H9 (cell line): ENCODE measurements around the gene NOS1AP. TPM values are rescaled to one million over a fixed set of nuclear protein-coding genes. Genes with fewer than 3 reads are reported as not detected.

ENCODE experiments used
- DNase-seq: peaks from one replicate; pipeline ENCODE4 v3.0.0-alpha.2; 2017
- H2AFZ ChIP-seq: one replicate; pipeline ENCODE4 v1.6.1; 2013; ENCODE audit warnings: mild to moderate bottlenecking, low read length, control low read depth, moderate library complexity
- H2AK5ac ChIP-seq: 2 replicates; pipeline ENCODE4 v1.6.1; 2013; ENCODE audit warnings: low read length, control low read depth, mixed read lengths; ENCODE audit not compliant: insufficient read length
- H2BK120ac ChIP-seq: one replicate; pipeline ENCODE4 v1.6.1; 2013; ENCODE audit warnings: low read depth, mild to moderate bottlenecking, low read length, control low read depth, inconsistent platforms; ENCODE audit not compliant: poor library complexity, severe bottlenecking
- H2BK12ac ChIP-seq: 2 replicates; pipeline ENCODE4 v1.6.1; 2013; ENCODE audit warnings: low read length, control low read depth, mixed read lengths, low read depth; ENCODE audit not compliant: insufficient read length
- H2BK15ac ChIP-seq: 2 replicates; pipeline ENCODE4 v1.6.1; 2013; ENCODE audit warnings: low read depth, low read length, control low read depth
- H2BK20ac ChIP-seq: one replicate; pipeline ENCODE4 v1.6.1; 2013; ENCODE audit warnings: low read depth, mild to moderate bottlenecking, low read length, control low read depth, inconsistent platforms; ENCODE audit not compliant: poor library complexity, severe bottlenecking
- H2BK5ac ChIP-seq: 2 replicates; pipeline ENCODE4 v1.6.1; 2013; ENCODE audit warnings: low read length, control low read depth, mixed read lengths; ENCODE audit not compliant: insufficient read length
- H3K14ac ChIP-seq: 2 replicates; pipeline ENCODE4 v1.6.1; 2013; ENCODE audit warnings: low read length, control low read depth; ENCODE audit not compliant: insufficient read depth
- H3K18ac ChIP-seq: 2 replicates; pipeline ENCODE4 v1.6.1; 2013; ENCODE audit warnings: low read depth, mild to moderate bottlenecking, mixed read lengths, low read length, control low read depth; ENCODE audit not compliant: insufficient read length
- H3K23ac ChIP-seq: 2 replicates; pipeline ENCODE4 v1.6.1; 2013; ENCODE audit warnings: low read length, control low read depth, mixed read lengths, low read depth; ENCODE audit not compliant: insufficient read length
- H3K23me2 ChIP-seq: 2 replicates; pipeline ENCODE4 v1.6.1; 2013; ENCODE audit warnings: low read depth, mild to moderate bottlenecking, mixed read lengths, low read length, control low read depth; ENCODE audit not compliant: insufficient read length, poor library complexity, severe bottlenecking
- H3K27ac ChIP-seq: 2 replicates; pipeline ENCODE4 v1.5.1; 2013; ENCODE audit warnings: low read length, control low read depth, mixed read lengths, low read depth; ENCODE audit not compliant: insufficient read length
- H3K27me3 ChIP-seq: 2 replicates; pipeline ENCODE4 v1.6.1; 2013; ENCODE audit warnings: low read length, control low read depth, inconsistent platforms; ENCODE audit not compliant: insufficient read depth
- H3K4ac ChIP-seq: 2 replicates; pipeline ENCODE4 v1.6.1; 2013; ENCODE audit warnings: low read depth, mild to moderate bottlenecking, control low read depth, inconsistent platforms, low read length, moderate library complexity
- H3K4me1 ChIP-seq: 2 replicates; pipeline ENCODE4 v1.6.1; 2013; ENCODE audit warnings: low read length, control low read depth, inconsistent platforms; ENCODE audit not compliant: insufficient read depth
- H3K4me2 ChIP-seq: 2 replicates; pipeline ENCODE4 v1.6.1; 2013; ENCODE audit warnings: low read length, control low read depth, mixed read lengths; ENCODE audit not compliant: insufficient read length, insufficient read depth
- H3K56ac ChIP-seq: 2 replicates; pipeline ENCODE4 v1.6.1; 2013; ENCODE audit warnings: low read depth, mild to moderate bottlenecking, mixed read lengths, low read length, control low read depth; ENCODE audit not compliant: insufficient read length
- H3K79me1 ChIP-seq: 2 replicates; pipeline ENCODE4 v1.6.1; 2013; ENCODE audit warnings: low read depth, mild to moderate bottlenecking, moderate library complexity, low read length, control low read depth, inconsistent platforms; ENCODE audit not compliant: insufficient read depth, poor library complexity, severe bottlenecking
- H3K79me2 ChIP-seq: 2 replicates; pipeline ENCODE4 v1.6.1; 2013; ENCODE audit warnings: low read length, control low read depth, inconsistent platforms; ENCODE audit not compliant: insufficient read depth
- H3K9ac ChIP-seq: 2 replicates; pipeline ENCODE4 v1.6.1; 2013; ENCODE audit warnings: low read length, control low read depth, mixed read lengths; ENCODE audit not compliant: insufficient read length; ENCODE audit errors: extremely low read depth
- H3K9me3 ChIP-seq: one replicate; pipeline ENCODE4 v1.6.1; 2013; ENCODE audit warnings: low read depth, low read length, inconsistent platforms; ENCODE audit not compliant: control insufficient read depth
- H3T11ph ChIP-seq: one replicate; pipeline ENCODE4 v1.6.1; 2013; ENCODE audit warnings: mild to moderate bottlenecking, low read length, control low read depth, inconsistent platforms
- H4K20me1 ChIP-seq: one replicate; pipeline ENCODE4 v1.6.1; 2013; ENCODE audit not compliant: control insufficient read depth, insufficient read length, insufficient read depth
- H4K5ac ChIP-seq: 2 replicates; pipeline ENCODE4 v1.6.1; 2013; ENCODE audit warnings: low read depth, mild to moderate bottlenecking, mixed read lengths, low read length, control low read depth; ENCODE audit not compliant: insufficient read length
- H4K8ac ChIP-seq: replicated peaks from 2 replicates; pipeline ENCODE4 v1.6.1; 2013; ENCODE audit warnings: low read length, control low read depth, mixed read lengths, low read depth; ENCODE audit not compliant: insufficient read length
- H4K91ac ChIP-seq: 2 replicates; pipeline ENCODE4 v1.6.1; 2013; ENCODE audit warnings: low read depth, mild to moderate bottlenecking, moderate library complexity, mixed read lengths, low read length, control low read depth; ENCODE audit not compliant: insufficient read length
- H3K27ac Mint-ChIP-seq, 3 experiments: 2 replicates in 2 of 3; 3 replicates in 1 of 3; pipeline ENCODE4 v1.8.0; 2020 to 2021; ENCODE audit warnings: mixed read lengths in 3 of 3, mild to moderate bottlenecking in 1 of 3, moderate library complexity in 1 of 3
- H3K27me3 Mint-ChIP-seq: 2 replicates; pipeline ENCODE4 v1.8.0; 2021; ENCODE audit warnings: low read depth, mild to moderate bottlenecking, moderate library complexity, mixed read lengths
- H3K36me3 Mint-ChIP-seq, 3 experiments: 2 replicates in 2 of 3; 3 replicates in 1 of 3; pipeline ENCODE4 v1.8.0; 2020 to 2021; ENCODE audit warnings: low read depth in 3 of 3, mixed read lengths in 3 of 3; ENCODE audit not compliant: insufficient read depth in 1 of 3
- H3K4me1 Mint-ChIP-seq, 2 experiments: 2 replicates each; pipeline ENCODE4 v1.8.0; 2020; ENCODE audit warnings: mixed read lengths in 2 of 2
- H3K4me3 Mint-ChIP-seq, 2 experiments: 2 replicates in 1 of 2; 3 replicates in 1 of 2; pipeline ENCODE4 v1.8.0; 2020 to 2021; ENCODE audit warnings: mild to moderate bottlenecking in 2 of 2, mixed read lengths in 2 of 2, moderate library complexity in 1 of 2
- H3K9me3 Mint-ChIP-seq, 2 experiments: 2 replicates in 1 of 2; 3 replicates in 1 of 2; pipeline ENCODE4 v1.8.0; 2020; ENCODE audit warnings: mild to moderate bottlenecking in 2 of 2, mixed read lengths in 2 of 2, moderate library complexity in 1 of 2
- WGBS: extraction: QIAGEN DNeasy Blood & Tissue Kit; methylation state at CpG from one replicate; pipeline ENCODE4 v1.1.7; 2013; ENCODE audit warnings: missing lambda C conversion rate, low lambda C conversion rate, mixed read lengths; ENCODE audit not compliant: insufficient read length; ENCODE audit errors: extremely low coverage; 5-methylcytosine and 5-hydroxymethylcytosine counted together
- total RNA-seq: library from RNA; stranded (reverse); gene quantifications from 2 replicates; pipeline ENCODE4 v1.2.1, GENCODE V29; 2021
- TF ChIP-seq, protein P1 (sequence below): fragments of 200-600 bp; sonication (generic); conservative IDR thresholded peaks from 3 replicates; pipeline ENCODE4 v1.8.0; 2021; ENCODE audit warnings: antibody characterized with exemption, mild to moderate bottlenecking

The NOS1AP gene
- total RNA-seq, 1 experiment from 2014 or later = 8.4 TPM

DNA sequence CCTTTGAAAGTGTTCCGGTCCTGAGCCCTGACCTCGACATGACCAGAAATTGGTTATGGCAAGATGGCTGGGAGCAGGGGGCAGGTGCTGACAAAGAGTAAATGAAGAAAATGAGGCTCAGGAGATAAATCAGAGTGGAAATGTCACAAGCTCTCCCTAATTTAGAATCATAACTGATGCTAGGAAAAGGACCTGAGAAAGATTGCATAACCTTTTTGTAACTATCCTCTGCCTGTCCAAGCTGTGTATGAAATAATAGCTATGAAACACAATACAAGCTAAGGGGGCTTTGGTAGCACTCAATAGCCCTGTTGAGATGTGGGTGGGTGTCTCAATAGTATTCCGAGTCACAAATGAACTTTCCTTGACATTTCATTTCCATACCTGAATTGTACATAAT, 12.9 kb upstream of the NOS1AP start:
- H2BK120ac ChIP-seq = no peak overlapping the region
- no peaks in the 10 kb centered on the region for H3K27me3 Mint-ChIP-seq
- no peak overlapping the region for H3K9ac ChIP-seq
- H3K14ac ChIP-seq = no peak overlapping the region
- H3K9me3 Mint-ChIP-seq = no peaks in the 10 kb centered on the region; a peak in 1 of 5 replicates
- no peak overlapping the region for H3K27ac Mint-ChIP-seq
- H3K27ac ChIP-seq = no peak overlapping the region
- no peak overlapping the region for H2AK5ac ChIP-seq
- H3K23ac ChIP-seq = no peak overlapping the region
- TF ChIP-seq, protein P1, sequence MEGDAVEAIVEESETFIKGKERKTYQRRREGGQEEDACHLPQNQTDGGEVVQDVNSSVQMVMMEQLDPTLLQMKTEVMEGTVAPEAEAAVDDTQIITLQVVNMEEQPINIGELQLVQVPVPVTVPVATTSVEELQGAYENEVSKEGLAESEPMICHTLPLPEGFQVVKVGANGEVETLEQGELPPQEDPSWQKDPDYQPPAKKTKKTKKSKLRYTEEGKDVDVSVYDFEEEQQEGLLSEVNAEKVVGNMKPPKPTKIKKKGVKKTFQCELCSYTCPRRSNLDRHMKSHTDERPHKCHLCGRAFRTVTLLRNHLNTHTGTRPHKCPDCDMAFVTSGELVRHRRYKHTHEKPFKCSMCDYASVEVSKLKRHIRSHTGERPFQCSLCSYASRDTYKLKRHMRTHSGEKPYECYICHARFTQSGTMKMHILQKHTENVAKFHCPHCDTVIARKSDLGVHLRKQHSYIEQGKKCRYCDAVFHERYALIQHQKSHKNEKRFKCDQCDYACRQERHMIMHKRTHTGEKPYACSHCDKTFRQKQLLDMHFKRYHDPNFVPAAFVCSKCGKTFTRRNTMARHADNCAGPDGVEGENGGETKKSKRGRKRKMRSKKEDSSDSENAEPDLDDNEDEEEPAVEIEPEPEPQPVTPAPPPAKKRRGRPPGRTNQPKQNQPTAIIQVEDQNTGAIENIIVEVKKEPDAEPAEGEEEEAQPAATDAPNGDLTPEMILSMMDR = no peak
- H3K56ac ChIP-seq = no peak overlapping the region
- H2BK15ac ChIP-seq = no peak overlapping the region
- H3T11ph ChIP-seq = no peak overlapping the region
- no peak for DNase-seq
- H3K79me1 ChIP-seq = no peaks in the 10 kb centered on the region
- H3K4me1 ChIP-seq = no peaks in the 10 kb centered on the region
- H2AFZ ChIP-seq = no peak overlapping the region
- H4K8ac ChIP-seq = no peak overlapping the region
- no peaks in the 10 kb centered on the region for H3K9me3 ChIP-seq
- H4K5ac ChIP-seq = no peak overlapping the region
- H3K4ac ChIP-seq = no peak overlapping the region
- no CpG with 5 or more reads among the region's 3 CpGs for WGBS
- H2BK20ac ChIP-seq = no peak overlapping the region
- no peak overlapping the region for H3K4me3 Mint-ChIP-seq
- H3K23me2 ChIP-seq = no peaks in the 10 kb centered on the region
- no peak overlapping the region for H4K91ac ChIP-seq
- H4K20me1 ChIP-seq = no peaks in the 10 kb centered on the region
- H2BK12ac ChIP-seq = no peak overlapping the region
- H3K79me2 ChIP-seq = no peaks in the 10 kb centered on the region
- H3K4me2 ChIP-seq = no peak overlapping the region
- H2BK5ac ChIP-seq = no peak overlapping the region
- peaks cover 0 to 4% of the 10 kb centered on the region in 2 experiments; a peak in 2 of 4 replicates for H3K4me1 Mint-ChIP-seq
- no peak overlapping the region for H3K18ac ChIP-seq
- no peaks in the 10 kb centered on the region for H3K27me3 ChIP-seq
- no peaks in the 10 kb centered on the region for H3K36me3 Mint-ChIP-seq
